NCI-H510A treated with DMSO at 0.1 percent for 48 hours (cell line): ENCODE results near the gene FAM78B.

Source experiments
- DNase-seq: peaks from one replicate; lab custom pipeline; 2025; lab: John Stamatoyannopoulos, UW

FAM78B gene

GRCh38 chr1:166166698-166167571 is at the start of gene FAM78B:
Gene FAM78B, minus strand, starts transcription at chr1:166167001. Its CDS starts 753 bp downstream, at chr1:166166248.
- DNase-seq, result peak; percentile 67

- DNase-seq, result no peak
Measured at GRCh38 chr1:166202546-166202945, 35.7 kb upstream of the FAM78B start.

GRCh38 chr1:166200743-166201142 is 33.9 kb upstream of the FAM78B start:
- no peak for DNase-seq

GRCh38 chr1:166197597-166197996 is 30.8 kb upstream of the FAM78B start:
- no peak for DNase-seq

- no peak for DNase-seq
Measured at GRCh38 chr1:166197141-166197540, 30.3 kb upstream of the FAM78B start.

- DNase-seq, result no peak
Measured at GRCh38 chr1:166193057-166193698, 26.4 kb upstream of the FAM78B start.

- DNase-seq, result no peak
Measured at GRCh38 chr1:166190400-166190799, 23.6 kb upstream of the FAM78B start.

- DNase-seq, result no peak
Measured at GRCh38 chr1:166189126-166189525, 22.3 kb upstream of the FAM78B start.

GRCh38 chr1:166185526-166185925 is 18.7 kb upstream of the FAM78B start:
- no peak for DNase-seq

GRCh38 chr1:166184897-166185296 is 18.1 kb upstream of the FAM78B start:
- no peak for DNase-seq

- DNase-seq, result no peak
Measured at GRCh38 chr1:166184012-166184411, 17.2 kb upstream of the FAM78B start.

GRCh38 chr1:166182281-166182680 is 15.5 kb upstream of the FAM78B start:
- DNase-seq, result no peak

- DNase-seq, result no peak
Measured at GRCh38 chr1:166176416-166176815, 9.6 kb upstream of the FAM78B start.

GRCh38 chr1:166175032-166175431 is 8.2 kb upstream of the FAM78B start:
- no peak for DNase-seq

- no peak for DNase-seq
Measured at GRCh38 chr1:166174108-166174507, 7.3 kb upstream of the FAM78B start.

- no peak for DNase-seq
Measured at GRCh38 chr1:166172106-166172505, 5.3 kb upstream of the FAM78B start.

- no peak for DNase-seq
Measured at GRCh38 chr1:166170726-166171125, 3.9 kb upstream of the FAM78B start.

GRCh38 chr1:166170075-166170474 is 3.3 kb upstream of the FAM78B start:
- no peak for DNase-seq

GRCh38 chr1:166169182-166169581 is 2.4 kb upstream of the FAM78B start:
- no peak for DNase-seq

- peak; percentile 44 for DNase-seq
Measured at GRCh38 chr1:166167572-166167925, 748 bp upstream of the FAM78B start.

GRCh38 chr1:166166329-166166697 is 488 bp downstream of the FAM78B start:
- no peak for DNase-seq

GRCh38 chr1:166165661-166166328 is 1.0 kb downstream of the FAM78B start:
- no peak for DNase-seq
